GM12878 (cell line): ENCODE data around the gene MAB21L4. TPM values are rescaled to one million over a fixed set of nuclear protein-coding genes. Genes with fewer than 3 reads are reported as not detected.

Experiments
- ATAC-seq: fragments of 200-7000 bp; cut with Tn5 transposase; 3 replicates; pipeline ENCODE4 v1.9.1; 2020; ENCODE audit warnings: mild to moderate bottlenecking, moderate library complexity
- BruUV-seq: library from RNA; stranded (reverse); fragments of 400-500 nt; replicated peaks from 2 replicates; lab custom pipeline; 2021; lab: Mats Ljungman, UMichigan
- CTCF ChIA-PET: fragments of 300-600 bp; sonication (Branson Sonifier 250); formaldehyde crosslinking; extraction: SDS; loops from one replicate; lab custom pipeline; 2021; ENCODE audit warnings: inconsistent platforms; lab: Yijun Ruan, JAX
- POLR2A ChIA-PET: fragments of 350-600 bp; formaldehyde crosslinking; extraction: SDS; loops from one replicate; lab custom pipeline; 2021; ENCODE audit warnings: inconsistent platforms; lab: Charles Lee
- RAD21 ChIA-PET: fragments of 300-600 bp; sonication (Branson Sonifier 250); formaldehyde crosslinking; loops from one replicate; lab custom pipeline; 2023; ENCODE audit warnings: antibody characterized with exemption; ENCODE audit not compliant: unreplicated experiment; lab: Charles Lee
- SMC1A ChIA-PET: fragments of 300-600 bp; sonication (Branson Sonifier 250); formaldehyde crosslinking; loops from one replicate; lab custom pipeline; 2023; ENCODE audit not compliant: unreplicated experiment, uncharacterized antibody; lab: Charles Lee
- DNase-seq: peaks from one replicate; pipeline ENCODE4 v3.0.0-alpha.2; 2011; ENCODE audit warnings: low read depth, low spot score
- FAIRE-seq: peaks from 3 replicates; lab custom pipeline; 2011; peaks lifted over from hg19 to GRCh38; lab: Jason Lieb, UNC
- H2AFZ ChIP-seq: 2 replicates; pipeline ENCODE4 v1.6.0; 2011; ENCODE audit warnings: low read depth, low read length, control low read depth; ENCODE audit not compliant: control insufficient read depth
- H3K27ac ChIP-seq: 2 replicates; pipeline ENCODE4 v1.5.1; 2011; ENCODE audit warnings: control low read depth; ENCODE audit not compliant: control insufficient read depth, insufficient read depth
- H3K27me3 ChIP-seq, 2 experiments: replicated peaks in 1 of 2; 2 replicates each; pipeline versions ENCODE4 v1.6.0 to v1.6.1; 2011; ENCODE audit warnings: low read length in 1 of 2; ENCODE audit not compliant: control insufficient read depth in 2 of 2, insufficient read depth in 2 of 2
- H3K36me3 ChIP-seq, 2 experiments: 2 replicates each; pipeline ENCODE4 v1.5.1; 2011; ENCODE audit warnings: low read length in 1 of 2; ENCODE audit not compliant: control insufficient read depth in 2 of 2, insufficient read depth in 2 of 2
- H3K4me1 ChIP-seq: 2 replicates; pipeline ENCODE4 v1.6.1; 2011; ENCODE audit warnings: mild to moderate bottlenecking, low read length, moderate library complexity, mixed read lengths; ENCODE audit not compliant: control insufficient read depth, insufficient read depth
- H3K4me2 ChIP-seq: 2 replicates; pipeline ENCODE4 v1.6.0; 2011; ENCODE audit warnings: control low read depth; ENCODE audit not compliant: control insufficient read depth, insufficient read depth
- H3K4me3 ChIP-seq: fragments of 200-600 bp; sonication (generic); 2 replicates; pipeline ENCODE4 v1.5.1; 2016
- H3K79me2 ChIP-seq: 2 replicates; pipeline ENCODE4 v1.6.0; 2011; ENCODE audit warnings: low read length; ENCODE audit not compliant: control insufficient read depth, insufficient read depth
- H3K9ac ChIP-seq: 2 replicates; pipeline ENCODE4 v1.8.0; 2011; ENCODE audit warnings: low read length, control low read depth, mixed read lengths; ENCODE audit not compliant: control insufficient read depth, insufficient read depth
- H3K9me3 ChIP-seq: replicated peaks from 3 replicates; pipeline ENCODE4 v1.5.1; 2011; ENCODE audit warnings: mild to moderate bottlenecking, low read length; ENCODE audit not compliant: control insufficient read depth, insufficient read depth
- H4K20me1 ChIP-seq: 2 replicates; pipeline ENCODE4 v1.6.0; 2011; ENCODE audit not compliant: control insufficient read depth, insufficient read depth
- ATF2 ChIP-seq: IDR thresholded peaks from 2 replicates; pipeline ENCODE4 v1.6.1; 2012; ENCODE audit warnings: low read length, inconsistent platforms
- BCL3 ChIP-seq: IDR thresholded peaks from 2 replicates; pipeline ENCODE4 v1.6.1; 2011; ENCODE audit warnings: borderline replicate concordance, low read depth, mild to moderate bottlenecking, moderate library complexity, low read length; ENCODE audit not compliant: insufficient read depth, poor library complexity, severe bottlenecking
- FOXM1 ChIP-seq: IDR thresholded peaks from 2 replicates; pipeline ENCODE4 v1.6.1; 2012; ENCODE audit warnings: low read depth, mild to moderate bottlenecking, inconsistent platforms, low read length, moderate library complexity
- HSF1 ChIP-seq: fragments of 150-350 bp; IDR thresholded peaks from 2 replicates; pipeline ENCODE4 v1.6.1; 2014; ENCODE audit warnings: mild to moderate bottlenecking, low read depth, low read length
- JUND ChIP-seq: IDR thresholded peaks from 2 replicates; pipeline ENCODE4 v1.6.1; 2012; ENCODE audit warnings: low read depth, mild to moderate bottlenecking, low read length, improper control_type of control experiment, moderate library complexity
- MTA2 ChIP-seq: fragments of 450-650 bp; IDR thresholded peaks from 2 replicates; pipeline ENCODE4 v1.6.1; 2016; ENCODE audit warnings: low read depth, mild to moderate bottlenecking, moderate library complexity
- REST ChIP-seq: IDR thresholded peaks from 2 replicates; pipeline ENCODE4 v1.6.1; 2012; ENCODE audit warnings: mild to moderate bottlenecking, low read depth, low read length
- YY1 ChIP-seq: IDR thresholded peaks from 2 replicates; pipeline ENCODE4 v1.6.1; 2011; ENCODE audit warnings: low read depth, mild to moderate bottlenecking, low read length
- ZBTB4 ChIP-seq: fragments of 450-650 bp; formaldehyde crosslinking; IDR thresholded peaks from 2 replicates; pipeline ENCODE4 v1.4.0; 2022; ENCODE audit warnings: mild to moderate bottlenecking, moderate library complexity
- ZNF217 ChIP-seq: fragments of 450-650 bp; IDR thresholded peaks from 2 replicates; pipeline ENCODE4 v1.6.1; 2017; ENCODE audit warnings: antibody characterized with exemption, mild to moderate bottlenecking
- WGBS: methylation state at CpG from one replicate; pipeline ENCODE4 v1.1.6; 2016; ENCODE audit warnings: low lambda C conversion rate; ENCODE audit not compliant: insufficient replicate concordance, insufficient coverage; ENCODE audit errors: missing lambda C conversion rate; 5-methylcytosine and 5-hydroxymethylcytosine counted together
- in situ Hi-C: fragments of 300-500 bp; cut with MboI; formaldehyde crosslinking; loops from 9 replicates; pipeline ENCODE4 v1.14.3; 2018; ENCODE audit warnings: mixed read lengths
- intact Hi-C: fragments of 100-400 bp; cut with micrococcal nuclease; formaldehyde crosslinking; loops from one replicate; pipeline ENCODE4 v1.14.2; 2022; ENCODE audit not compliant: unreplicated experiment
- polyA plus RNA-seq, 11 experiments: library from polyadenylated mRNA; depleted of rRNA in 4 of 11; unstranded in 6 of 11; stranded (reverse) in 5 of 11; fragments of >200 nt; fragmentation: Nextera tagmentation in 4 of 11; fragmentation: Illumina TruSeq in 1 of 11; extraction: Ambion mirVana in 4 of 11; extraction: Trizol in 1 of 11; gene quantifications; 1 replicate in 1 of 11; 2 replicates in 10 of 11; pipeline versions ENCODE4 v1.2.1 to v1.2.3, GENCODE V29; 2011 to 2016; ENCODE audit warnings: inconsistent platforms in 2 of 11, missing spikeins in 2 of 11, low read depth in 1 of 11
- total RNA-seq, 4 experiments: library from RNA; depleted of rRNA in 3 of 4; stranded (reverse); fragments of >200 nt in 3 of 4; fragmentation: Illumina TruSeq in 1 of 4; extraction: Trizol in 1 of 4; gene quantifications; 2 replicates each; pipeline versions ENCODE4 v1.2.1 to v1.2.3, GENCODE V29; 2013 to 2021

Gene MAB21L4
- total and polyA plus RNA-seq, 10 of the 15 experiments (the other 5 are each of a cell fraction or from before 2014, with no cell fraction given), result 0.03 TPM; not detected in 9

GRCh38 chr2:240913810-240914644 is 18.1 kb upstream of the MAB21L4 start:
- Histone ChIP-seq H3K27ac (no peak overlapping the region), H3K4me2 (no peak overlapping the region), H3K27me3 (peaks cover 0 to 3% of the 10 kb centered on the region in 2 experiments), H3K4me3 (no peak overlapping the region), H3K9ac (no peak overlapping the region), H3K9me3 (no peaks in the 10 kb centered on the region), H2AFZ (no peak overlapping the region), H3K36me3 (no peaks in the 10 kb centered on the region), H3K79me2 (no peaks in the 10 kb centered on the region), H4K20me1 (no peaks in the 10 kb centered on the region), H3K4me1 (no peaks in the 10 kb centered on the region)
- no peak for FAIRE-seq
- POLR2A ChIA-PET, result no interaction called here
- 18% methylated on average over 36 of the region's 36 CpGs for WGBS
- CTCF ChIA-PET, result interaction anchor here (0.6 to 1.7 kb wide), 14 partner anchors 13 to 370 kb away, joined by 3 to 10 read pairs (median 4); no protein-coding TSS in a partner anchor
- SMC1A ChIA-PET, result interaction anchor here (1.0 to 1.5 kb wide), 3 partner anchors 174 to 237 kb away, joined by 3 to 4 read pairs (median 3); partner anchors contain the start of gene PPP1R7
- ATAC-seq, result peak; percentile 84
- RAD21 ChIA-PET, result interaction anchor here (1.0 kb wide), 1 partner anchor 199 kb away, joined by 4 read pairs; no protein-coding TSS in a partner anchor
- intact Hi-C loops, result loop anchor here (2.0 kb wide), 1 partner anchor 75 kb away; no protein-coding TSS in a partner anchor
- DNase-seq, result no peak
- in situ Hi-C loops, result no loop called here
- no TSS peak for BruUV-seq
- TF ChIP-seq ZNF217, result no peak
- TF ChIP-seq MTA2, result no peak
- TF ChIP-seq HSF1, result no peak
- no peak for TF ChIP-seq REST
- 0 out of 2 replicates have a peak, but pooled peaks have one; percentile 13 for TF ChIP-seq YY1
- no peak for TF ChIP-seq FOXM1
- no peak for TF ChIP-seq ZBTB4 (CRISPR knock-in tag)
- no peak for TF ChIP-seq BCL3
- no peak for TF ChIP-seq JUND
- TF ChIP-seq ATF2, result no peak
